ENCODE measurements around the gene ADAM10. TPM values are rescaled to one million over a fixed set of nuclear protein-coding genes. Genes with fewer than 3 reads are reported as not detected.
A peak's percentile ranks its signal among the peaks of the same experiment; 100 is the strongest.

Gene ADAM10
- total RNA-seq, 1 experiment from 2014 or later = 117 TPM

DNA sequence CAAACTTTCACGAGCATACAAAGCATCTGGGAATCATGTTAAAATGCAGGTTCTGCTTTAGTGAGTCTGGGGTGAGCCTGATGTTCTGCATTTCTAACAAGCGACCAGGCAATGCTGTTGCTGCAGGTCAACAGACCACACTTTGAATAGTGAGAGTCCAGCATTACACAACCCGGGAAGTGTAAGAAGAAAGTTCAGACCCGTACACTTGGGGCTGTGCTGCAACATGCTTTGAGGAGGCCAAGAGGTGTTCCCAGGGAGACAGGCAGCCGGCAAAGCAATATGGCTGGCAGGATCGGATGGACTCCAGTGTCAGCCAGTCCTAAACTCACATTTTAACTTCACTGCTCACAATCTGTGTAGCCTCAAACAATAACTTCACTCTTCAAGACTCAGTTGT is 183.5 kb downstream of the ADAM10 start:
- in situ Hi-C loops (cut with HindIII; ENCODE audit: low sequenced_read_pairs) = no loop called here
- DNase-seq (ENCODE audit: low spot score) = no peak

DNA sequence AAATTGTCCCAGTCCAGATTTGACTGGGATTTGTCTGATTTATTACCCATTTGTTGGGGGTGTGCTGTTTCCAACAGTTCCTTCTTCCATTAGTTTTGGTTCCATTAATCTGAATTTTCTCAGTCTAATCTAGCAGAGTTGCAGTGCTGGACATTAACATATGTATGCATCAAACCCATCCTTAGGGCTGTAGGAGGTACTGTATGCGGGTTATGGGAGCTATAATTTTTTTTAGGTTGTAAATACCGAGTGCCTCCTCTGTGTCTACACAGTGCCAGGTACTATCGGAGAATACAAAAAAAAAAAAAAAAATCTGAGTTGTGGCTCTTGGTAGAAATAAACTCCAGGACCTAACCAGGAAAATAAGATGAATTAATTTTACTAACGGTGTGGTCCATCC is 183.9 kb downstream of the ADAM10 start:
- in situ Hi-C loops (cut with HindIII; ENCODE audit: low sequenced_read_pairs) = no loop called here
- DNase-seq (ENCODE audit: low spot score) = no peak

DNA sequence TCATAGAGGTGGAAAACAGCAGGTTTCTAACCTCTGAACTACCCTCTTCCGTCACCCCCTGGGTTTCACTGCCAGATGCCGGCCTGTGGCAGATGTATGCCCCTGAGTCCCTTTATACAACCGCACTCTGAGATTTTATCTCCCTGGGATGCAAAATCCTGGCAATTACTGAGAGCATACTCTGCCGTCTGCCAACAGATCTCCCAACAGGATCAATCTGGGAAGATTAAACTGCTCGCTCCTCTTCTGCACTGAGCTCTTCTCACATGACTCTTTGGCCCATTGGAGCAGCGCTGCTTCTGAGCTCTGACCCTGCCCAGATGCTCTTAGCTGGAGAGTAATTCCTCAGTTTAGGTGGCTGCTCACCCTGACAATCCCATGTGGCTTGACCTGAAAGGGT is 184.5 kb downstream of the ADAM10 start:
- DNase-seq (ENCODE audit: low spot score) = no peak
- in situ Hi-C loops (cut with HindIII; ENCODE audit: low sequenced_read_pairs) = no loop called here

DNA sequence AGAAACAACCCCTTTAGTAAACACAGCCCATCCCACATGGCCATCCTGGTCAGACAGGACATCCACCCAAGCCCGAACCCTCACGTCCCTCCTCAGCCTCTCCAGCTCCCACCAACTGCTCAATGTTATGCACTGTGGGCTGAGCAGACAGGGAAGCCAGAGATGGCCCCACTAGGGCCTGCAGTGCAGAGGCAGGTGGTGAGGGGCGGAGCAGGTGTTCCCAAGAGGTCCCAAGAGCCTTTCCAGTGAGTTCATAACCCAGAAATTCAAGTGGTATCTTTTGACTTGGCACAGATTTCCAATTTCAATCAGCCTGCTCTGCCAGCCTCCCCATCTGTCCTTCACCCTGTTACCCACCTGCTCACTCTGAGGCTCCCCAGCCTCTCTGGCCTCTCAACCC is 187.4 kb downstream of the ADAM10 start:
- DNase-seq (ENCODE audit: low spot score) = no peak
- in situ Hi-C loops (cut with HindIII; ENCODE audit: low sequenced_read_pairs) = no loop called here

DNA sequence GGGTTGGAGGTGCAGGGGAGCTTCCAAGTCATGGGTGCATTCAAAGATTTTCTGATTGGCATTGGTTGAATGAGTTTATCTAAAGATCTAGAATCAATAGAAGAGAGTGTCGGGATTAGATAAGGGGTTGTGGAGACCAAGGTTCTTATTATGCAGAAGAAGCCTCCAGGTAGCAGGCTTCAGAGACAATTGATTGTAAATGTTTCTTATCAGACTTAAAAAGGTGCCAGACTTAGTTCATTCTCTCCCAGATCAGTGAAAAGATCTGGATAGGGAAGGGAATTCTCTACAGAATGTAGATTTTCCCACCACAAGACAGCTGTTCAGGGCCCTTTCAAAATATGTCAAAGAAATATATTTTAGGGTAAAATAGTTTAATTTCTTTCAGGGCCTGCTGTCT is 188.2 kb downstream of the ADAM10 start:
- in situ Hi-C loops (cut with HindIII; ENCODE audit: low sequenced_read_pairs) = no loop called here
- no peak for DNase-seq (ENCODE audit: low spot score)

DNA sequence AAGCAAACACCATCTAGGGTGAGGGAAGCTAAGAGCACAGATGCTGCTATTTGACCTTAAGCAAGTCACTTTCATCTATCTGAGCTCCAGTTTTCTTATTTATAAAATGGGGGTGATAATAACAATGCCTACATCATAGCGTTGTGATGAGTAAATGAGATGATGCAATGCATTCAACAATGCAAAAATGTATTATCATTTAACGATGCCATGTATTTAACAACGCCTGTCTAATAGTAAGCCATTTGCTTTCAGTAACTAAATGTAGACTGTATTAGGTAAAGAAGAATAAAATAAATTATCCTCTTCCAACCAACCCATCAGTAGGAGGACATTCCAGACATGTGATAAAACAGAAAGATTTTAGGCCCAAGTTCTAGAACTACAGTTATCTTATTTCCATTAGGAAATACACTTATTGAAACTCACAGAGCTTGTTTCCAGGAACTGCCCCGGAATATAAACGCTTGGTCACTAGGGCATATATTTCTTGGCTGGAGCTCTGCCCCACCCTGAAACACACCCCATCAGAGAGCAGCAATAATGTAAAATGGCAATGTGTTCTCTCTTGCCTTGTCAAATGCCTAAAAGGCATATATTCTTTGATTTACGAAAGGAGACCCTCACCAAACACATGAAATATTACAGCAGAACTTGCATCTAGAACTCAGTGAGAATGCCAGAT is 189.5 kb downstream of the ADAM10 start:
- in situ Hi-C loops (cut with HindIII; ENCODE audit: low sequenced_read_pairs) = no loop called here
- no peak for DNase-seq (ENCODE audit: low spot score)

DNA sequence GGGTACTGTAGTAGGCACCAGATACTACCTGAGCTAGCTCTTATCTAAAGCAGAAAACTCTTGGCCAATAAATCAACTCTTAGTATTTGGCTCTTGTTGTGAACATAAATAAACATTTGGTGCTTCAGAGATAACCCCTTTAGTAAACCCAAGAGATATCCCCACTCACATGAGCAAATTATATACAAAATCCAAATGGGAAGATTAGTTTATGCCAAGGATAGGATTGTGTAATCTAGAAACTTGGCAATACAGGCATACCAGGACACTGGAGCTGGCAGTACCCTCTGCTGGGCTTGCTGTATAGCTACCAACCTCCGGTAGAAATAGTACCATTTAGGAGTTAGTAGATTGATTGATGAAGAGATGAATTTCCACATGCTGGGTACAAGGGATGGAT is 190.7 kb downstream of the ADAM10 start:
- no peak for DNase-seq (ENCODE audit: low spot score)
- in situ Hi-C loops (cut with HindIII; ENCODE audit: low sequenced_read_pairs) = no loop called here

DNA sequence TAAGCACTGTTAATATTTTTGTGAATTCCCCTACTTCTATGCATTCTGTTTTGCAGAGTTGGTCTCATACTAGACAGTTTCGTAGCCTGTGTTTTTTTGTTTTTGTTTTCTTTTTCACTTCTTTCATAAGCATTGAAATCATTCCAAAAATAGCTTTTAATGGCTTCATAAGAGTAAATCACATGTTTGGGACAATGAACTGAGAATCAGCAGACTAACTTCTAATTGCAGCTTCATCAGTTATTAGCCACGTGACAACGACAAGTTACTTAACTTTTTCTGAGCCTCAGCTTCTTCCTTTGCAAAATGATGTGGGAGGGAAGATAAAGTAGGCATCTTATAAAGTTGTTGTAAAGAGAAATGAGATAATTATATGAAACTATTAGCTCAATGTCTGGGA is 193.0 kb downstream of the ADAM10 start:
- DNase-seq (ENCODE audit: low spot score) = no peak
- in situ Hi-C loops (cut with HindIII; ENCODE audit: low sequenced_read_pairs) = no loop called here

DNA sequence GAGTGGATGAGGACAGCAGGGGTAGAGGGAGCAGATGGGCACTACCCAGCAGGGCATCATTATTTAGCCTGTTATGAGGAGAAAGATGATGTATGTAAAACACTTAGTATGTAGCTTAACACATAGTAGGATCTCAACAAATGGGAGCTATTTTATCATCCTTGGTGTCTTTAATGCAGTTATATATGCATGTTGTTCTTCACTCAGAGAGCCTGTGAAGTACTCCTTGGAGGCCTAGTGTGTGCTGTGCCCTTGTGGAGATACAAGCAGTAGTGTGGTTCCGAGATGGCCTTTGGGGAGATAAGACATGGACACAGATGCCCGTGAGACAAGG is 193.5 kb downstream of the ADAM10 start:
- in situ Hi-C loops (cut with HindIII; ENCODE audit: low sequenced_read_pairs) = no loop called here
- no peak for DNase-seq (ENCODE audit: low spot score)

DNA sequence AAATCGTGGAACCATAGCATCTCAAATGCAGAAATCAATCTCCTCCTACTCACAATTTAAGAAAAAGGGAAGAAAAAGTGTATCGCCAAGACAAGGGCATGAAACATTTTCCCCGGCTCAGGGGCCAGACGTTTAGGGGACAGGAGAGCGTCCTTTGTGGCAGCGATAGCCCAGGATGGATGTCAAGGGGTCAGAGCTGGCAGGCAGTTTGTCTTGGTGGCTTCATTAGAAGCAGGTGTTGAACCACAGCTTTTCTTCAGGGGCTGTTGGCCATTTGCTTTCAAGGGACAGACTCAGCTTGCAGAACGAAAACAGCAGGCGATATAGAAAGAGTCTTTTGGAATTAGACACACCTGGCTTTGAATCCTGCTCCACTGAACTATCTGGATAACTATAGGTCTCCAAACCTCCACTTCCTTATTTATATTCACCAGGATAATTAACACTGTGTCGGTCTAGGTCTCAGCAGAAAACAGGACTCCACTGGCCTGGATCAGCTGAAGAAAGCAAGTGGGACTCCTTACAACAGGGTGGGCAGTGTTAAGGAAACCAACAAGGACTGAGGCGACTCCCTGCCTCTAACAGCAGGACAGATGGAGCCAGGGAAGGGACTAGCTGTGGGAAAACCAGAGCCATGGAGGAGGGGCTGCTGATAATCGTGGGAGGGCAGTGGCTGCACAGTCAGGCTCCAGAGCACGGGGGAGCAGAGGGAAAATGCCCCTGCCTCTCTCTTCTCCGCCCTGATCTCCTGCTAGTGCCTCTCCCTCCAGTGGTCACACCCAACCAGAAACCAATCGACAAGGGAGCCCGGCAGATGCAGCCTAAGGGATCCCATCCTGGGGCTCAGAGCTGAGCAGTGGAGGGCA is 194.1 kb downstream of the ADAM10 start:
- no peak for DNase-seq (ENCODE audit: low spot score)
- in situ Hi-C loops (cut with HindIII; ENCODE audit: low sequenced_read_pairs) = no loop called here

DNA sequence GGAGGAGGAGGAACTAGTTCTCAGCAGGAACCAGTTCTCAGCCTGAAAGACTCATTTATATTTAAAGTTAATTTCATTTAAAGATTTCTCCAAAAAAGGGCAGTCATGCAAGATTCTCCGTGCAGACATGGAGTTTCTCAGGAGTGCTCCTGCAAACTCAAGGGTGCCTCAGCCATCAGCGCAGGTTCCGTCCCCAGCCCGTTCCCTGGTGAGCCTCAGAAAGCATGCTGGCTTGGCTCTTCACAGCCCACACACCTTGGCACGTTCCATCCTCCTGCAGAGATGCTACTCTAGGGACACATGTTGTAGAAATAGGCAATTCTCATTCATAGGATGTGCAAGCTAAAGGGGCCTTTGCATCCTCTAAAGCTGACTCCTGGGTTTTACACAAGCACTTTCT is 194.7 kb downstream of the ADAM10 start:
- in situ Hi-C loops (cut with HindIII; ENCODE audit: low sequenced_read_pairs) = no loop called here

DNA sequence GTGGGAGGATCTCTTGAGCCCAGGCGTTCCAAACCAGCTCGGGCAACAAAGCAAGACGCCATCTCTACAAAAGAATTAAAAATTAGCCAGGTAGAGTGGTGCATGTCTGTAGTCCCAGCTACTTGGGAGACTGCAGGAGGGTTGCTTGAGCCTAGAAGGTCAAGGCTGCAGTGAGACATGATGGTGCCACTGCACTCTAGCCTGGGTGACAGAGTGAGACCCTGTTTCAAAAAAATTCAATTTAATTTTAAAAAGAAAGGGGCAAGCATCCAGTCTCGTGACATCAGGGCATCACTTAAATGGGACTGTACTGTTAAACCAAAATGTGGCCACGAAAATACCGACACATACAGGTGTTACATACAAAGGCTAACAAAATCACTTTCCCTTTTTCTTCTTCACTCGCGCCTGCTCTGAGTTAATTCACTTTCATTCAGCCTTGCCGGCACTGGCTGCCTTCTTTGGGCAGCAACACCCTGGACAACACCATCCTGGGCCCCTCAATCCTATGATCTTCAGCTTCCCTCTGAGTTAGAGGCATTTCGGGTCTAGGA is 196.1 kb downstream of the ADAM10 start:
- in situ Hi-C loops (cut with HindIII; ENCODE audit: low sequenced_read_pairs) = no loop called here

More for the DNA sequence above, 194.7 kb downstream of the ADAM10 start:
- no peak for DNase-seq (ENCODE audit: low spot score)

DNA sequence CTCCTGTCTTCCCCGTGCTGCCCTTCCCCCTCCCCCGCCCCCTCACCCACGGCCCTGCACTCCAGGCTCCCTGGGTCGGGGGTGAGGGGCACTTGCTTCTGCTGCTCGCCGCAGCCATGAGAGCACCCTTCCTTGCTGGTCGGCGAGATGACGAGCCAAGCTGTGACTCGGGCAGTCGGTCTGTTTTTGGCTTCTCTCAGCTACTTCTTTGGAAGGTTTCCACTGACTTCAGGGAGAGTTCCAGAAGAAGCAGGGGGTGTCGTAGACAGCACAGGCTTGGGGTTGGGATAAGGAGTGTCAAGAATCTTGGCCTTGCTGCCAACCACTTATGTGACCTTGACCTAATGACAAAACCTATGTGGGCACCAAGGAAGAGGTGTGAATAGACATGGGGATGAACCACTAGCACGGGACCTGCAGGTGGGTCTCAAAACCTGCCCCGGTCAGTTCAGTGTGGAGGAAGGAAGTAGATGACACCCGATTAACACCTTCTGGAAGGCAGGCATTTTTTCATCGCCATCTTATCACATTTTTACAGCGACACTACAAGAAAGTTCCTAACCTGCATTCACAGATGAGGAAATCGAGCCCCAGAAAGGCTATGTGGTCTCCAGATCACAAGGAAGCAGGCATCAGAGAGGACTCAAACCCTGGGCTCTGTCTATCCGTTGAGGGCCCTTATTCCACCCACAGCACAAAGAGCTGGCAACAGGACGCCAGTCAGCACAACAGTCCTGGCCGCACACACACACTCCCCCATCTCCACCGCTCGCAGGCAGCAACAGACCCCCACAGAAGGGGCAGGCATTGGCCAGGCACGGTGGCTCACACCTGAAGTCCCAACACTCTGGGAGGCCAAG is 196.8 kb downstream of the ADAM10 start:
- DNase-seq (ENCODE audit: low spot score) = no peak
- in situ Hi-C loops (cut with HindIII; ENCODE audit: low sequenced_read_pairs) = no loop called here

More for the DNA sequence above, 196.1 kb downstream of the ADAM10 start:
- no peak for DNase-seq (ENCODE audit: low spot score)

DNA sequence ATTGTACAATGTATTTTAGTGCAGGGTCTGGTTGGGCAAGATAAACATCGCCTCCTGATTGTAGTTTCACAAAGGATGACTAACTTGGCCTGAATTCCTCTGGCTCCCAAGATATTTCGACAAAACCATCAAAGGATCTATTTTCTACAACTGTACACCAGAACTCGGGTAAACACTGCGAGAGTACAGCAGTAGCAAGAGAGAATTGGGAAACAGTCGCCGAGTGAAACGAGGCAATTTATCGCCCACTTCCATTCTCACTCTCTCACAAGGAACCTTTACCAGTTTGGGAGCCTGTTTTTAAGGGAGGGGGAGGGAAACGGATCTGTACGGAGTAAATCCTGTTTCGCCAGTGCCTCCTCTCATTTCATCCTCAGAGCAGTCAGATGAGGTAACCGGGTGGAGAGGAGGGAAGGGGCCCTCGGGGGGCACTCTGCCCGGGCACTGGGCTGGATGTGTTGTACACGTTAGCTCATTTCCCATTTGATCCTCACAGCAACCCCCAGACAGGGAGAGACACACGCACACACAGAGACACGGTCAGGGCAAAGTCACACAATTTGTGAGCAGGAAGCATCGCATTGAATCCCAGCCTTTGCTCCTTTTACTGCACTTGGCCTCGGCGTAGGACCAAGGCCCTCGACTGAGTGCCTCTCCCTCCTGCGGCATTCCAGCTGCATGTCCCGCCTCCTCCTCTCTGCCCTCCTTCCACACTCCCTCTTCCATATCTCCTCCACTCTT is 197.6 kb downstream of the ADAM10 start:
- in situ Hi-C loops (cut with HindIII; ENCODE audit: low sequenced_read_pairs) = no loop called here
- no peak for DNase-seq (ENCODE audit: low spot score)

DNA sequence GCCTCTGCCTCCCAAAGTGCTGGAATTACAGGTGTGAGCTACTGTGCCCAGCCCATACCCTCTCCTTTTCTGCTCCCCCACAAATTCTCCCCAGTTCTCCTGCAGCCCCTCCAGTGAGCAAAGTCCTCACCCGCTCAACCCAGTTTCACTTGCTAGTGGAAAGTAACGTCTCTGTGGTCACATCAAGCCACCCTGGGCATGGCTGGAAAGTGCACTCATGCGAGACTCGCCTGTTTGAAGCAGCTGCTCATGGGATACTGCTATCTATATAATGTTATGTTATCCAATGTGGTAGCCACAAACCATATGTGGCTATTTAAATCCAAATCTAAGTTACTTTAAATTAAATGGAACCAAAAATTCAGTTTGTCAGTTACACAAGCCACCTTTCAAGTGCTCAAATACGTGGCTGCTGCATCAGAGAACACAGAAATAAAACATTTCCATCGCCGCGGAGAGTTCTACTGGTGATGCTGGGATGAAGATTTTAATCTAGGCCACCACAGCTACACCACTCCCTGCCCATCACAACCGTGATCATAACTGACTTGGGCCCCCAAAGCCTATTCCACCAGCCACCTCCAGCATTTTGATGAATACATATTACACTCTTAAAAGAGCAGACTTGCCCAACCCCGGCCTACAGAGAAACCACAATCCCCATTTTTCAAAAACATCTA is 198.3 kb downstream of the ADAM10 start:
- in situ Hi-C loops (cut with HindIII; ENCODE audit: low sequenced_read_pairs) = no loop called here
- DNase-seq (ENCODE audit: low spot score) = no peak

DNA sequence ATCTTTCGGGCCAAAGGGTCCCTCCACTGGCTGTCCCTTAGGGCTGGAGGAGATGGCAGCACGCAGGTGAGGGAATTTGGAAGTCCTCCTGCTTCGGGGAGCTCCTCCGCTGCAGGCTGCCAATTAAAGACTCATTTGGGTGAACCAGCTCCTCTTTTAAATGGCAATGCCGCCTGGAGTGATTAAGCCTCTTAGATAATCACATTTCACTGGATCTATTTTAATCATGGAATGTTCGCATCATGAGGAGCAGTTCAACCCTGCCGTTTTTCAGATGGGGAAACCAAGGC is 199.8 kb downstream of the ADAM10 start:
- no peak for DNase-seq (ENCODE audit: low spot score)
- in situ Hi-C loops (cut with HindIII; ENCODE audit: low sequenced_read_pairs) = no loop called here

DNA sequence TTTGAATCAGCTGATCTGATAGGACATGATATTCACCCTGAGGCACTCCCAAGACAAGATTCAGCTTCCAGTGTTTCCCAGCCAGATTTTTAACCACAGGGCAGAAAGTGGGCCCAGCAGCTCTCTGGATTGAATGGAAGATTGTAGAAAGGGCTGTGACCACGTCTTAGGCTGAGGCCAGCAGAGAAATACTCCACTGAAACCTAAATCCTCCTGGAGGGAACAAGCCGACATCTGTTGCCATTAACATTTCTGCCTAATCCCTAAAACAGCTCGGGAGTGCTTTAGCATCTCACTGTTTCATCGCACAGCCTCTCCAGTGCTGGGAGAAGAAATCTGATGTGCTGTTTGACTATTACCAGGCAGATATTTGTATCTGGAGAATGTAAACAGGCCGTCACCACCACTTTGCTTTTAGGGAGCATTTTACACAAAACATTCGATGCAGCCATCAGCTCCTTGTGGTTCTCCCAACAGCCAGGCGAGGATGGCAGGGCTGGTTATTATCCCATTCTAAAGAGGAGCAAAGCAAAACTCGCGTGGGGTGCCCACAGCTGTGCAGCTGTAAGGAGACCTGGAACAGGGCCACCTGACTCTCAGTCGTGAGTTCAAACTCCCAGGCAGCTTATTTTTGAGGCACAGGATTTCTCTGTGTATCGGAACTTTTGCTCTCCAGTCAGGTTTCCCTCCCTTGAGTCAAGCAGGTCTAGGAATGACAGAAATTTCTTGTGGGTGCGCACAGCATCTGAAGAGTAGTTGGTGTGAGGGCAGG is 200.3 kb downstream of the ADAM10 start:
- in situ Hi-C loops (cut with HindIII; ENCODE audit: low sequenced_read_pairs) = no loop called here
- DNase-seq (ENCODE audit: low spot score) = peak; percentile 53
